RPMI7951 (cell line): Measurements from ENCODE around the gene GREB1. TPM values are rescaled to one million over a fixed set of nuclear protein-coding genes. Genes with fewer than 3 reads are reported as not detected.

Experiments used
- DNase-seq: peaks from one replicate; pipeline ENCODE4 v3.0.0-alpha.2; 2012; ENCODE audit warnings: low read depth
- total RNA-seq: library from RNA; depleted of rRNA; stranded (reverse); fragments of >200 nt; shearing (Covaris generic); gene quantifications from 2 replicates; pipeline ENCODE4 v1.2.3, GENCODE V29; 2014

GREB1 gene
- total RNA-seq, 1 experiment from 2014 or later, result 0.84 TPM

- no peak for DNase-seq
Observed at GRCh38 chr2:11578986-11579774, 45.3 kb downstream of the GREB1 start.

GRCh38 chr2:11579867-11580659 lies 46.2 kb downstream of the GREB1 start:
- DNase-seq, result no peak

GRCh38 chr2:11580697-11581096 lies 46.9 kb downstream of the GREB1 start:
- DNase-seq, result no peak

- DNase-seq, result no peak
Observed at GRCh38 chr2:11581124-11581796, 47.4 kb downstream of the GREB1 start.

DNA sequence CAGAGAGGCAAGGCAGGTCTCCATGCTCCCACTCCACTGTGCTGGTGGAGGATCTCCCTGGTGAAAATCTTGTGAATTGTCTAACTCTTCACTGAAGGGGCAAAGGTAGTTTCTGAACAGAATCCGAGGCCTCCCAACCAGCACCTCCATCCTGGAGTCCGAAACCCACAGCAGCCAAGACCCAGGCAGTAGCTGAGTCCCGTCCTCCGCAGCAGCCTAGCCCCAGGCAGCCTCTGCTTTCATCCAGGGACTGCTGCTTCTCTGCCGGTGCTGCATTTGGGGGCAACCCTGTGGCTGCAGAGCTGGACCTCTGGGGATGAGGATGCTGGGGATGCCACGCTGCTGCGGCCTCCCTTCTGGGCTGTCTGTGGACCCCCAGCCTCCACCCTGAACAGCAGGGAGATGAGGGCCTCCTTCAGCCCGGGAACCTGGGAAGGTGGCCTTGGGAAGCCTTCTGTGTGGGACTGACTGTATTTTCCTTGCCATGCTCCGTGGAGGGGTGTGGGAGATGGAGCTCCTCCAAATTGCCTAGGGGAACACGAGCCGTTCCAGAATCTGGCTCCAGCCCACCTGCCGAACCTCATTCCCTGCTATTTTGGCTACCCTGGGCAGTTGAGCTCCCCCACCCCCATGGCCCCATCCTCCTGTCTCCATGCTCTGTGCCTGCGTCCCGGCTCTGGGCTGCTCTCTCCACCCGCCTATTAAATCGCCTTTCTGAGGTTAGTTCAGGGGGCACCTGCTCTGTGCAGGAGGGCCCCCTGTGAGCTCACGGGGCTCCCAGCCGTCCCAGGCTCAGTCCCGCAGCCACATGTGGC lies 48.2 kb downstream of the GREB1 start:
- DNase-seq, result no peak

DNA sequence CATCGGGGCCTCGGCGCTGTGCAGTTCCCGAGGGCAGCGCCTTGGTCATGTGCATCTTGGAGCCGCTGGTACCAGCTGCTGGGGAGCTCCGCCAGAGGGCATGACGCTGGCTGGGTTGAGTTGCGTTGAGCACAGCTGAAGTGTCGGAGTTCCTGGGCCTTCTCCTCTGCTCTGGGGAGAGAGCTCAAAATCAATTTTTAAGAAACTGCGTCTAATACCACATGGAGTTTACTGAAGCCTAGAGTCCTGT lies 48.7 kb downstream of the GREB1 start:
- DNase-seq, result no peak

DNA sequence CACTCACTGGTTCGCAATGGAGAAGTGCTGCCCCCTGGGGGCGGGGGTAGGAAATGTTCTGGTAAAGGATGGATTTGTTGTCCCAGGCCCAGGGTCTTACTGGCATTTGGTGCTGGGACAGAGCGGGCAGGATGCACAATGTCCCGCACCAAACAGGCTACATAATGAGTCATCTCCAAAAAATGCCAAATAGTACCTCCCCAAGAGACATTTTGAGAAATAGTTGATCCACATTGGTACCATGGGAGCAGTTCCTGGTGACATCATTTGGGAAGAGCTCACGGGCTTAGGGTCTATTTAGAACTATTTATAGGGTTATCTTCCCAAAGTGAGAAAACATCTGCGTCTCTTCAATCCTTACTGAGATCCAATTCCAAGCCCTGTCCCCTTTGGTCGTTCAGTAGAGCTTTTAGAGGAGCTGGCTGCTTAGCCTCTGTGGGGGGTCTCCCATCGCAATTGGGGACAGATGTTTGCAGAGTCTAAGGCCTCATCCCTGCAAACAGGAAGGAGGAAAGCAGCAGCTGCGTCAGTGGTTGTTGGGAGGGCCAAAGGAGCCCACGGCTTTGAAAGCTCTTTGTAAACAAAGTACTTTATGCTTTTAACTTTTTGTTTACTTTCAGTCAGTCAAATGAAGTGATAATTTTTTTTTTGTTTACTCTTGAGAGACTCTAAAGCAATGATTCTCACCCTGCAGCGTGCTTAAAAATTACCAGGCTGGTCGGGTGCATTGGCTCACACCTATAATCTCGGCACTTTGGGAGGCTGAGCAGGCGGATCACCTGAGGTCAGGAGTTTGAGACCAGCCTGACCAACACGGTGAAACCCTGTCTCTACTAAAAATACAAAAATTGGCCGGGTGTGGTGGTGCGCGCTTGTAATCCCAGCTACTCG lies 49.3 kb downstream of the GREB1 start:
- DNase-seq, result peak; percentile 59

DNA sequence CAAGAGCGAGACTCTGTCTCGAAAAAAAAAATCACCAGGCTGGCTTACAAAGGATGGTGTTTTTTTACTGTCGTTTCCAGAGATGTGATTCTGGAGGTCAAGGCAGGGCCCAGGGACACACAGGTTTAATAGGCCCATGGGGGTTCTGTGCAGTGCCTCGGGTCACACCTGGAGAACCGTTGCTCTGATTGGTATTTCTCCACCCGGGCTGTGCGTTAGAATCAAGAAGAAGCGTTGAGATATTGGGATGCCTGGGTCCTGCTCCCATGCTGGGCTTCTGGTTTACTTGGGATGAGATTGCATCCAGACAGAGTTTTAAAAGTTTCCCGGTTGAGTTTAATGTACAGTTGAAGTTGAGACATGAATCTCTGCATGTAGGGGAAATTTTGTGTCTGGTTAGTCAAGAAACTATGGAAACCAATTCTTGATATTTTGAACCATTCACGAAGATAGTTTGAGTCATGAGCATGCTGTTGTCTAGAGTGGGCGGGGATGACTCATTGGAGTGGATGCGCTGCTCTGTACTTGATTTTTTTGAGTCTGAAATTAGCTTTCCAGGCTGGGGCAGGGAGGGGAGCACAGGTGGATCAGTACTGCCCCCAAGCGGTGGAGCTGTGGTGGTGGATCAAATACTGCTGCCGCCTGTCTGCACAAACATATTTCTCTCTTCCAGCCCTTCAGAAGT lies 50.1 kb downstream of the GREB1 start:
- peak; percentile 93 for DNase-seq

DNA sequence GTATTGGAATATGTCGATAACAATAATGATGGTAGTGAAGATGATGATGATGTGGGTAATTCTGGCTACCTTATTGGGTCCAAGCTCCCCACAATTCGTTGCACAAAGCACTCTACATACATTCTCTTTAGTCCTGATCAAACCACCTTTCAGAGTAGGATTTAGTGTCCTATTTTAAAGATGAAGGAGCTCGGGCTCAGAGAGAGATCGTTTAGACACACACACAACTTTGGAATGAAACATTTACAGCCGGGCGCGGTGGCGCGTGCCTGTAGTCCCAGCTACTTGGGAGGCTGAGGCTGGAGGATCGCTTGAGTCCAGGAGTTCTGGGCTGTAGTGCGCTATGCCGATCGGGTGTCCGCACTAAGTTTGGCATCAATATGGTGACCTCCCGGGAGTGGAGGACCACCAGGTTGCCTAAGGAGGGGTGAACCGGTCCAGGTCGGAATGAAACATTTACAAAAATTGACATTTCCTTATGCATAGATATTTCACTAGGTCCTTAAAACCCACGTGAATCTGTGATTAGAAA lies 50.7 kb downstream of the GREB1 start:
- DNase-seq, result no peak

DNA sequence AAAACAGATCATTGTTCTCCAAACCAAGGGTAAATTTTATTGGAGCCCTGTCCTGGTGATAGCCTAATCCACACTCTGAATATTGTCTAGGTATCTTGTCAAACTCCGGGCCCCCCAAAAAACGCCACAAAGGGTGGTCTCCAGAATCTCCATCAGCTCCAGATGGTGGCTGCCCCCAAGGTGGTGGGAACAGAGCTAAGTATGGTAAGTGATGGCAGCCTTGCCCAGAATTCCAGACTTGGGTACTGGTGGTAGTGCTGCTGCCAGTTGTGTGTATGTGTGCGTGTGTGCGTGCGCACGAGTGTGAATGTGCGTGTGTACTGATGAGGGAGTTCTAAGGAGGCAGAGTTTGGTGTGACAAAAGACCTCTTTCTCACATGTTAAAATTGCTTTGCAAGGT lies 51.2 kb downstream of the GREB1 start:
- DNase-seq, result no peak

GRCh38 chr2:11588228-11589110 lies 54.6 kb downstream of the GREB1 start:
- no peak for DNase-seq

DNA sequence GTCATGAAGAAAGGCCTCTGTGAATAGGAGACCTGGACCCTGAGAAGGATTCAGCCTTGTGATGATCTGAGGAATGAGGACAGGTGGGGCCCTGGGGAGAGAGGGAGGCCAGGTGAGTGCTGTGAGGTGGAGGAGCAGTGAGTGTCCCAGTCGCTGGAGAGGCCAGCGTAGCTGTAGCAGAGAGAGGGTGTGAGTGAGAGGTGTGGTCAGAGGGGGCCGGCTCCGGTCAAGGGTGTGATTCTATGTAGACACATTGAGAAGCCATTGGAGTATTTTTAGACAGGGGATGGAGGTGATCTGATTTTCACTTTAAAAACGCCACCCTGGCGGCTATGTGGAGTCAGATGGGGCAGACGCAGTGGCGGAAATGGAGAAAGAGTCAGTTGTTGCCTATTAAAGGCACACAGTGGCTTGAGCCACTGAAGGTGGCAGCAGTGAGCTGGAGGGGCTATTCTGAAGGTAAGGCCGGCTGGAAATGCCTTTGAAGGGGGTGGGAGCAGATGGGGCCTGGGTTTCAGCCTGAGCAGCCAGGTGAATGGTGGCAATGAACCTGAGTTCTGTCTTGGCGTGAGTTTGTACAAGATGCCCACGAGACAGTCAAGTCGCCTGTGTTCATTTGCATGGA lies 55.6 kb downstream of the GREB1 start:
- no peak for DNase-seq

GRCh38 chr2:11590193-11590592 lies 56.3 kb downstream of the GREB1 start:
- DNase-seq, result no peak

GRCh38 chr2:11591091-11591490 lies 57.2 kb downstream of the GREB1 start:
- DNase-seq, result no peak

GRCh38 chr2:11592671-11593574 lies 59.1 kb downstream of the GREB1 start:
- no peak for DNase-seq

DNA sequence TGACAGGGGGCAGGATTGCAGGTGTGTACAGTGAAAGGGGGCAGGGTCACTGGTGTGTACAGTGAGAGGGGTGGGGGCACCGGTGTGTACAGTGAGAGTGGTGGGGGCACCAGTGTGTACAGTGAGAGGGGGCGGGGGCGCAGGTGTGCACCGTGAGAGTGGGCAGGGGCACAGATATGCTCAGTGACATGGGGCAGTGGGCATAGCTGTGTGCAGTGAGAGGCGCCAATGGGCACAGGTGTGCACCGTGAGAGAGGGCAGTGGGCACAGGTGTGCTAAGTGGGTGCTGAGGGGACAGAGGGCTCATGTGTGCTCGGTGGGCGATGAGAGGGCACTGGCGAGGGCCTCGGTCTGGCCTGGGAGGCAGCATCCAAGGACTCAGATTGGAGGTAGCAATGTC lies 63.0 kb downstream of the GREB1 start:
- DNase-seq, result no peak

DNA sequence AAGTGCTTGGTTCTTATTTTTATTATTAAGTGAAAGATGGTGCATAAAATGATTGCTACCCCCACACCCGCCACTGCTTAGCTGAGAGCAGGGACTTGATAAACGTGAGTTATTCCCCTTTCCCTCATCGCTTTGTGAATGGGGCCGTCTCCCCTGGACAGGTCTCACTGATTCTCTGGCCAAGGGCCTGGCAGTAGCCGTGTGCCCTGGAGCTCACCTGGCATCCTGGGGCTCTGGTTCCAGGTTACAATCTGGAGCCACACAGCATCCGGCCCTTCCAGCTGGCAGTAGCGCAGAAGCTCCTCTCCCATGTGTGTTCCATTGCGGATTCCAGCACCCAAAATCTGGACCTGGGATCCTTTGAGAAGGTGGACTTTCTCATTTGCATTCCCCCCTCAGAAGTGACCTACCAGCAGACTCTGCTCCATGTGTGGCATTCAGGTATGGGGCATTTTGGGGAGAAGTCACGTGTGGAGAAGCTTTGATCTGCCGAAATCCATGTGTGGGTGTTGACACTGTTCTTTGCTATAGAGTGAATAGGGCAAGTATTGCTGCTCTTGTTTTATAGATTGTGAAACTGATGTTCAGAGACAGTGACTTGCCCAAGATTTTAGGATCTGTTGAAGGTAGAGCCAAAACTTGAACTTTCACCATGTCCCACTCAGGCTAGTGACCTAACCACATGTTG lies 63.8 kb downstream of the GREB1 start:
- no peak for DNase-seq
